Parathyroid adenoma (tissue), 2 donors: ENCODE data around the gene CEP104.

Experiments
- H2AFZ ChIP-seq: fragments of 300-600 bp; sonication (generic); one replicate; pipeline ENCODE4 v1.7.0; 2017; ENCODE audit warnings: antibody characterized with exemption, mild to moderate bottlenecking
- H3K27ac ChIP-seq: fragments of 300-600 bp; sonication (generic); one replicate; pipeline ENCODE4 v1.7.0; 2017
- H3K27me3 ChIP-seq: fragments of 300-600 bp; sonication (generic); one replicate; pipeline ENCODE4 v1.7.0; 2017; ENCODE audit warnings: low read length; ENCODE audit not compliant: control insufficient read depth, insufficient read depth
- H3K36me3 ChIP-seq: fragments of 300-600 bp; sonication (generic); one replicate; pipeline ENCODE4 v1.7.0; 2017; ENCODE audit warnings: low read length; ENCODE audit not compliant: control insufficient read depth, insufficient read depth
- H3K4me1 ChIP-seq: fragments of 300-600 bp; sonication (generic); one replicate; pipeline ENCODE4 v1.7.0; 2017; ENCODE audit warnings: control low read depth
- H3K4me2 ChIP-seq: fragments of 300-600 bp; sonication (generic); one replicate; pipeline ENCODE4 v1.7.0; 2017; ENCODE audit warnings: low read length
- H3K4me3 ChIP-seq: fragments of 300-600 bp; sonication (generic); one replicate; pipeline ENCODE4 v1.7.0; 2017; ENCODE audit warnings: low read depth, low read length
- H3K79me2 ChIP-seq: fragments of 300-600 bp; sonication (generic); one replicate; pipeline ENCODE4 v1.7.0; 2017; ENCODE audit warnings: control low read depth
- H3K9ac ChIP-seq: fragments of 300-600 bp; sonication (generic); one replicate; pipeline ENCODE4 v1.7.0; 2017; ENCODE audit warnings: mild to moderate bottlenecking
- H3K9me3 ChIP-seq: fragments of 300-600 bp; sonication (generic); one replicate; pipeline ENCODE4 v1.7.0; 2017; ENCODE audit warnings: low read length; ENCODE audit not compliant: control insufficient read depth
- CTCF ChIP-seq: fragments of 300-600 bp; sonication (generic); IDR thresholded peaks from one replicate; pipeline ENCODE4 v1.7.0; 2017; ENCODE audit warnings: antibody characterized with exemption, mild to moderate bottlenecking
- donor health status: primary hyperparathyroidism.

The CEP104 gene

GRCh38 chr1:3767328-3767925 lies 89.6 kb downstream of the CEP104 start:
- Histone ChIP-seq H3K36me3 (no peaks in the 10 kb centered on the region), H2AFZ (no peak overlapping the region), H3K9me3 (no peaks in the 10 kb centered on the region), H3K4me2 (no peak overlapping the region), H3K27ac (no peak overlapping the region), H3K79me2 (no peaks in the 10 kb centered on the region), H3K9ac (no peak overlapping the region), H3K4me1 (no peaks in the 10 kb centered on the region), H3K27me3 (no peaks in the 10 kb centered on the region), H3K4me3 (no peak overlapping the region)
- no peak for TF ChIP-seq CTCF

GRCh38 chr1:3763351-3764125 lies 93.5 kb downstream of the CEP104 start:
- H3K9me3 ChIP-seq = no peaks in the 10 kb centered on the region
- H3K27ac ChIP-seq = no peak overlapping the region
- H3K4me3 ChIP-seq = no peak overlapping the region
- TF ChIP-seq CTCF = no peak
- no peak overlapping the region for H3K4me2 ChIP-seq
- no peak overlapping the region for H3K9ac ChIP-seq
- H3K27me3 ChIP-seq = no peaks in the 10 kb centered on the region
- no peaks in the 10 kb centered on the region for H3K36me3 ChIP-seq
- no peaks in the 10 kb centered on the region for H3K79me2 ChIP-seq
- H3K4me1 ChIP-seq = no peaks in the 10 kb centered on the region
- H2AFZ ChIP-seq = no peak overlapping the region

- Histone ChIP-seq H3K4me3 (no peak overlapping the region), H3K27ac (no peak overlapping the region), H3K27me3 (no peaks in the 10 kb centered on the region), H3K9me3 (no peaks in the 10 kb centered on the region), H2AFZ (no peak overlapping the region), H3K79me2 (no peaks in the 10 kb centered on the region), H3K4me1 (no peaks in the 10 kb centered on the region), H3K4me2 (no peak overlapping the region), H3K36me3 (no peaks in the 10 kb centered on the region), H3K9ac (no peak overlapping the region)
- TF ChIP-seq CTCF = no peak
Measured at GRCh38 chr1:3762873-3763228, 94.2 kb downstream of the CEP104 start.

- no peaks in the 10 kb centered on the region for H3K27me3 ChIP-seq
- TF ChIP-seq CTCF = no peak
- H3K79me2 ChIP-seq = no peaks in the 10 kb centered on the region
- no peaks in the 10 kb centered on the region for H3K36me3 ChIP-seq
- H3K4me1 ChIP-seq = no peaks in the 10 kb centered on the region
- no peak overlapping the region for H3K4me3 ChIP-seq
- H3K9me3 ChIP-seq = no peaks in the 10 kb centered on the region
- H3K9ac ChIP-seq = no peak overlapping the region
- H3K27ac ChIP-seq = no peak overlapping the region
- no peak overlapping the region for H3K4me2 ChIP-seq
- no peak overlapping the region for H2AFZ ChIP-seq
Measured at GRCh38 chr1:3762151-3762872, 94.7 kb downstream of the CEP104 start.
